H1 (cell line): ENCODE results near the gene RPS15. TPM values are rescaled to one million over a fixed set of nuclear protein-coding genes. Genes with fewer than 3 reads are reported as not detected.

Source experiments
- GABPA ChIP-seq: IDR thresholded peaks from 2 replicates; pipeline ENCODE4 v1.6.1; 2011; ENCODE audit warnings: mild to moderate bottlenecking, low read length, moderate library complexity, borderline replicate concordance; ENCODE audit not compliant: insufficient read depth
- RAD21 ChIP-seq, 2 experiments: IDR thresholded peaks in 1 of 2; conservative IDR thresholded peaks in 1 of 2; 2 replicates each; pipeline ENCODE4 v1.6.1; 2011; ENCODE audit warnings: low read depth in 2 of 2, low read length in 2 of 2, improper control_type of control experiment in 1 of 2, inconsistent platforms in 1 of 2, mild to moderate bottlenecking in 1 of 2, moderate library complexity in 1 of 2
- polyA plus RNA-seq, 7 experiments: library from polyadenylated mRNA; depleted of rRNA in 3 of 7; stranded (reverse) in 5 of 7; unstranded in 2 of 7; fragments of >200 nt in 5 of 7; fragments of 200-250 nt in 2 of 7; gene quantifications; 1 replicate in 5 of 7; 2 replicates in 1 of 7; 4 replicates in 1 of 7; pipeline versions ENCODE4 v1.2.1 to v1.2.3, GENCODE V29; 2011 to 2013; ENCODE audit warnings: missing spikeins in 2 of 7, mixed read lengths in 2 of 7
- total RNA-seq: library from RNA; stranded (reverse); fragmentation: NEBNext Ultra II Directional; extraction: Animal tissue kit (Norgen Biotek cat#: 25700); gene quantifications from 2 replicates; pipeline ENCODE4 v1.2.1, GENCODE V29; 2021
- TF ChIP-seq, protein P1 (sequence below): IDR thresholded peaks from 2 replicates; pipeline ENCODE4 v1.6.1; 2012; ENCODE audit warnings: low read length, inconsistent platforms
- TF ChIP-seq, protein P2 (sequence below), 3 experiments: IDR thresholded peaks; 1 replicate in 2 of 3; 2 replicates in 1 of 3; pipeline versions ENCODE4 v1.5.1 to v1.6.1; 2011; ENCODE audit warnings: low read length in 3 of 3, mild to moderate bottlenecking in 3 of 3, inconsistent platforms in 2 of 3, low read depth in 1 of 3, moderate library complexity in 1 of 3; ENCODE audit not compliant: insufficient read depth in 1 of 3; ENCODE audit errors: control extremely low read depth in 1 of 3

The RPS15 gene
- total and polyA plus RNA-seq, 2 of the 8 experiments (the other 6 are each of a cell fraction or from before 2014, with no cell fraction given) = 1,562 to 3,890 TPM

DNA sequence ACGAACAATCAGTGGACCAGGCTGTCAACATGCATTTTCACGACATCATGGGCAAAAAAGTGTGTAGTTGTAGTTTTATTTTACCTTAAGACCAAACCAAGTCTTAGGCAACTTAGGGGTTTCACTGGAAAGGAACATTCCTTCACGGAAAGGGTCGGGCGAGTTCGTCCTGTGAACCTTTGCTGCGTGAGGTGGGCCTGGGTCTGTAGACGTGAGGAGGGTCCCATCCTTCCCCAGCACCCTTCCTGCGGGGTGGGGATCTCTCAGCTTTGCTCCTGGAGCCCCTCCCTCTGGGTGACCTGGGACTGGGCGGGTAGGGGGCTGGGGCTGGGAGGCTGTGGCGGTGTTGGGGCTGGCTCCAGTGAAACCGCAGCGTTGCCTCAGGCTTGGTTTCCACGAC is 12.3 kb upstream of the RPS15 start (continued):
- TF ChIP-seq, protein P1, sequence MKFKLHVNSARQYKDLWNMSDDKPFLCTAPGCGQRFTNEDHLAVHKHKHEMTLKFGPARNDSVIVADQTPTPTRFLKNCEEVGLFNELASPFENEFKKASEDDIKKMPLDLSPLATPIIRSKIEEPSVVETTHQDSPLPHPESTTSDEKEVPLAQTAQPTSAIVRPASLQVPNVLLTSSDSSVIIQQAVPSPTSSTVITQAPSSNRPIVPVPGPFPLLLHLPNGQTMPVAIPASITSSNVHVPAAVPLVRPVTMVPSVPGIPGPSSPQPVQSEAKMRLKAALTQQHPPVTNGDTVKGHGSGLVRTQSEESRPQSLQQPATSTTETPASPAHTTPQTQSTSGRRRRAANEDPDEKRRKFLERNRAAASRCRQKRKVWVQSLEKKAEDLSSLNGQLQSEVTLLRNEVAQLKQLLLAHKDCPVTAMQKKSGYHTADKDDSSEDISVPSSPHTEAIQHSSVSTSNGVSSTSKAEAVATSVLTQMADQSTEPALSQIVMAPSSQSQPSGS = no peak
- TF ChIP-seq, protein P2, sequence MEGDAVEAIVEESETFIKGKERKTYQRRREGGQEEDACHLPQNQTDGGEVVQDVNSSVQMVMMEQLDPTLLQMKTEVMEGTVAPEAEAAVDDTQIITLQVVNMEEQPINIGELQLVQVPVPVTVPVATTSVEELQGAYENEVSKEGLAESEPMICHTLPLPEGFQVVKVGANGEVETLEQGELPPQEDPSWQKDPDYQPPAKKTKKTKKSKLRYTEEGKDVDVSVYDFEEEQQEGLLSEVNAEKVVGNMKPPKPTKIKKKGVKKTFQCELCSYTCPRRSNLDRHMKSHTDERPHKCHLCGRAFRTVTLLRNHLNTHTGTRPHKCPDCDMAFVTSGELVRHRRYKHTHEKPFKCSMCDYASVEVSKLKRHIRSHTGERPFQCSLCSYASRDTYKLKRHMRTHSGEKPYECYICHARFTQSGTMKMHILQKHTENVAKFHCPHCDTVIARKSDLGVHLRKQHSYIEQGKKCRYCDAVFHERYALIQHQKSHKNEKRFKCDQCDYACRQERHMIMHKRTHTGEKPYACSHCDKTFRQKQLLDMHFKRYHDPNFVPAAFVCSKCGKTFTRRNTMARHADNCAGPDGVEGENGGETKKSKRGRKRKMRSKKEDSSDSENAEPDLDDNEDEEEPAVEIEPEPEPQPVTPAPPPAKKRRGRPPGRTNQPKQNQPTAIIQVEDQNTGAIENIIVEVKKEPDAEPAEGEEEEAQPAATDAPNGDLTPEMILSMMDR (IDR thresholded peaks at IDR 0.05; ENCODE audit: control extremely low read depth in 1 of 3, insufficient read depth in 1 of 3, low read depth in 1 of 3, low read length in 3 of 3) = no peak
- no peak for TF ChIP-seq GABPA
- no peak for TF ChIP-seq RAD21 (IDR thresholded peaks at IDR 0.05 in 1 of 2, conservative IDR thresholded peaks at IDR 0.05 in 1 of 2; ENCODE audit: low read depth in 2 of 2, low read length in 2 of 2)
